GM12878 (cell line): ENCODE results near the gene OXER1.

Experiments used
- EP300 ChIP-seq, 2 experiments: fragments of 150-350 bp in 1 of 2; IDR thresholded peaks; 2 replicates each; pipeline ENCODE4 v1.6.1; 2011 to 2012; ENCODE audit warnings: low read depth in 2 of 2, low read length in 2 of 2, borderline replicate concordance in 1 of 2, improper control_type of control experiment in 1 of 2, inconsistent platforms in 1 of 2; ENCODE audit not compliant: control insufficient read depth in 1 of 2
- FOXM1 ChIP-seq: IDR thresholded peaks from 2 replicates; pipeline ENCODE4 v1.6.1; 2012; ENCODE audit warnings: low read depth, mild to moderate bottlenecking, inconsistent platforms, low read length, moderate library complexity
- JUND ChIP-seq: IDR thresholded peaks from 2 replicates; pipeline ENCODE4 v1.6.1; 2012; ENCODE audit warnings: low read depth, mild to moderate bottlenecking, low read length, improper control_type of control experiment, moderate library complexity

DNA sequence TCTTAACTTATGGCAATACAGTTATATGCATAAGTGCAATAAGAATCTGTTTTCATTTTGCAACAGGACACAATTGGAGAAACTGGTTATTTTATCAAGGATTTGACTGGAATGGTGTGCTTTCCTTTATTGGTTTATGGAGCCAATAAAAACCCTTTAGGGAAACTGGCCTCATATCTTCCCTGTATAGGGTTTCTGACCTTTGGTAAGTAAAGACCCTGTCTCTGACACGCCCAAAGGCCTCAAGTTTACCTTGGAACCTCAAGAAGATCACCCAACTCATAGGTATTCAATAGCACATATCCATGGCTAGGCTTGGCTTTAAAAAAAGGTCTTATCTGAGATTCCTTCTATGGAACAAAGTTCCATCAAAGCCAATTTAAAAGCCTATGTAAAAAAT lies 17.2 kb upstream of the OXER1 start:
- TF ChIP-seq EP300 (IDR thresholded peaks at IDR 0.05; ENCODE audit: borderline replicate concordance in 1 of 2, control insufficient read depth in 1 of 2, low read depth in 2 of 2, low read length in 2 of 2) = no peak
- TF ChIP-seq JUND = no peak
- TF ChIP-seq FOXM1 = no peak
